HL-60 (cell line): ENCODE results near the gene NDUFA8.

Experiments used
- DNase-seq, 2 experiments: peaks; one replicate each; pipeline ENCODE4 v3.0.0-alpha.2; 2010 to 2020; ENCODE audit warnings: low read depth in 1 of 2, low spot score in 1 of 2
- H3K27ac ChIP-seq: fragments of 250-450 bp; sonication (Bioruptor Pico); replicated peaks from 2 replicates; pipeline ENCODE4 v1.5.1; 2020; ENCODE audit warnings: mild to moderate bottlenecking, moderate library complexity
- H3K27me3 ChIP-seq: fragments of 250-450 bp; sonication (Bioruptor Pico); 2 replicates; pipeline ENCODE4 v1.5.1; 2021; ENCODE audit warnings: mild to moderate bottlenecking, moderate library complexity; ENCODE audit not compliant: insufficient read depth, poor library complexity, severe bottlenecking
- H3K4me3 ChIP-seq: replicated peaks from 2 replicates; pipeline ENCODE4 v1.5.1; 2011; ENCODE audit warnings: mild to moderate bottlenecking, control low read depth, low read length; ENCODE audit not compliant: insufficient read depth
- CTCF ChIP-seq: IDR thresholded peaks from one replicate; pipeline ENCODE4 v1.5.1; 2011; ENCODE audit warnings: low read length, control low read depth, inconsistent platforms; ENCODE audit not compliant: insufficient read depth
- GABPA ChIP-seq: IDR thresholded peaks from 2 replicates; pipeline ENCODE4 v1.6.1; 2012; ENCODE audit warnings: low read depth
- POLR2AphosphoS5 ChIP-seq: IDR thresholded peaks from 2 replicates; pipeline ENCODE4 v1.6.1; 2012; ENCODE audit warnings: low read depth
- REST ChIP-seq: IDR thresholded peaks from 2 replicates; pipeline ENCODE4 v1.6.1; 2012; ENCODE audit warnings: low read depth; ENCODE audit not compliant: insufficient replicate concordance
- SPI1 ChIP-seq: IDR thresholded peaks from 2 replicates; pipeline ENCODE4 v1.6.1; 2012; ENCODE audit warnings: low read depth, mild to moderate bottlenecking, borderline replicate concordance

The NDUFA8 gene

GRCh38 chr9:122133984-122134535 lies 25.5 kb downstream of the NDUFA8 start:
- no peak for DNase-seq
- Histone ChIP-seq H3K27me3 (peaks cover 4% of the 10 kb centered on the region), H3K27ac (no peak overlapping the region), H3K4me3 (no peak overlapping the region)
- TF ChIP-seq REST (no peak), SPI1 (no peak), GABPA (no peak), CTCF (no peak), POLR2AphosphoS5 (no peak)

GRCh38 chr9:122133263-122133983 lies 26.2 kb downstream of the NDUFA8 start:
- TF ChIP-seq GABPA = no peak
- no peak for TF ChIP-seq REST
- no peak for TF ChIP-seq POLR2AphosphoS5
- no peak for TF ChIP-seq CTCF
- no peak for TF ChIP-seq SPI1
- DNase-seq = no peak

GRCh38 chr9:122132539-122132938 lies 27.0 kb downstream of the NDUFA8 start:
- H3K27ac ChIP-seq = no peak overlapping the region
- DNase-seq = no peak
- no peak for TF ChIP-seq POLR2AphosphoS5
- TF ChIP-seq CTCF = no peak
- TF ChIP-seq SPI1 = no peak
- no peak for TF ChIP-seq GABPA
- no peak for TF ChIP-seq REST
- no peak overlapping the region for H3K4me3 ChIP-seq
- H3K27me3 ChIP-seq = peaks cover 6% of the 10 kb centered on the region

More at GRCh38 chr9:122133263-122133983, 26.2 kb downstream of the NDUFA8 start:
- Histone ChIP-seq H3K27me3 (peaks cover 5% of the 10 kb centered on the region), H3K27ac (no peak overlapping the region), H3K4me3 (no peak overlapping the region)
